ENCODE results near the gene DAP. TPM values are rescaled to one million over a fixed set of nuclear protein-coding genes. Genes with fewer than 3 reads are reported as not detected.

Gene DAP
- total and polyA plus RNA-seq, 10 of the 15 experiments (the other 5 are each of a cell fraction or from before 2014, with no cell fraction given) = 12.9 to 130 (median 49.9) TPM

- TF ChIP-seq IRF5 (IDR thresholded peaks at IDR 0.05; ENCODE audit: borderline replicate concordance) = no peak
- no peak for TF ChIP-seq NFIC (IDR thresholded peaks at IDR 0.05; ENCODE audit: low read depth, low read length)
Measured at GRCh38 chr5:10680876-10681481, 80.1 kb downstream of the DAP start (continued).

GRCh38 chr5:10679336-10679988 lies 81.6 kb downstream of the DAP start:
- intact Hi-C loops (cut with micrococcal nuclease; ENCODE audit: unreplicated experiment) (no loop called here), in situ Hi-C loops (cut with MboI) (no loop called here)
- POLR2A ChIA-PET = no interaction called here
- CTCF ChIA-PET = no interaction called here
- Histone ChIP-seq H3K9ac (ENCODE audit: control insufficient read depth, insufficient read depth, low read length) (no peak overlapping the region), H3K9me3 (replicated peaks; ENCODE audit: control insufficient read depth, insufficient read depth, low read length) (no peaks in the 10 kb centered on the region; the same call in 2 of the 3 replicates), H3K79me2 (ENCODE audit: control insufficient read depth, insufficient read depth, low read length) (peaks cover 3% of the 10 kb centered on the region), H3K36me3 (ENCODE audit: control insufficient read depth in 2 of 2, insufficient read depth in 2 of 2, low read length in 1 of 2) (peaks cover 27 to 33% of the 10 kb centered on the region in 2 experiments; a peak in 3 of 4 replicates), H3K4me3 (no peak overlapping the region), H2AFZ (ENCODE audit: control insufficient read depth, low read depth, low read length) (no peak overlapping the region), H3K4me2 (ENCODE audit: control insufficient read depth, insufficient read depth) (no peak overlapping the region), H4K20me1 (ENCODE audit: control insufficient read depth, insufficient read depth) (no peaks in the 10 kb centered on the region), H3K27ac (ENCODE audit: control insufficient read depth, insufficient read depth) (no peak overlapping the region), H3K27me3 (replicated peaks in 1 of 2; ENCODE audit: control insufficient read depth in 2 of 2, insufficient read depth in 2 of 2, low read length in 1 of 2) (no peaks in the 10 kb centered on the region), H3K4me1 (ENCODE audit: control insufficient read depth, insufficient read depth, low read length) (peaks cover 3% of the 10 kb centered on the region)
- ATAC-seq = no peak
- DNase-seq (ENCODE audit: low read depth, low spot score) = no peak
- SMC1A ChIA-PET (ENCODE audit: uncharacterized antibody, unreplicated experiment) = interaction anchor here (0.7 to 1.7 kb wide), 4 partner anchors 24 to 52 kb away, joined by 3 to 6 read pairs (median 4); no protein-coding TSS in a partner anchor
- no peak for FAIRE-seq
- RAD21 ChIA-PET (ENCODE audit: unreplicated experiment) = interaction anchor here (1.0 kb wide), 1 partner anchor 19 kb away, joined by 3 read pairs; no protein-coding TSS in a partner anchor
- 98% methylated on average over 15 of the region's 15 CpGs for WGBS (ENCODE audit: insufficient coverage, insufficient replicate concordance, low lambda C conversion rate, missing lambda C conversion rate)
- BruUV-seq (replicated peaks) = no TSS peak
- TF ChIP-seq USF1 (IDR thresholded peaks at IDR 0.05; ENCODE audit: borderline replicate concordance, extremely low read length, insufficient read depth, low read depth, low read length) (no peak), ELK1 (IDR thresholded peaks at IDR 0.05; ENCODE audit: low read depth, low read length) (no peak), POLR2AphosphoS2 (IDR thresholded peaks at IDR 0.05; ENCODE audit: low read depth, low read length) (no peak), RB1 (IDR thresholded peaks at IDR 0.05; ENCODE audit: borderline replicate concordance) (no peak), STAT1 (conservative IDR thresholded peaks at IDR 0.05) (no peak), E4F1 (IDR thresholded peaks at IDR 0.05; ENCODE audit: borderline replicate concordance, partially characterized antibody) (no peak), HDAC6 (IDR thresholded peaks at IDR 0.05; ENCODE audit: unreplicated experiment) (no peak), FOXK2 (IDR thresholded peaks at IDR 0.05) (no peak), TCF12 (IDR thresholded peaks at IDR 0.05; ENCODE audit: low read depth, low read length) (no peak), HCFC1 (IDR thresholded peaks at IDR 0.05; ENCODE audit: low read length) (no peak), NR2C1 (IDR thresholded peaks at IDR 0.05) (no peak), ZNF207 (IDR thresholded peaks at IDR 0.05; ENCODE audit: borderline replicate concordance) (no peak), CHD4 (IDR thresholded peaks at IDR 0.05) (no peak), MEF2B (IDR thresholded peaks at IDR 0.05; ENCODE audit: partially characterized antibody, poor library complexity, severe bottlenecking) (no peak), RFX5 (IDR thresholded peaks at IDR 0.05; ENCODE audit: low read depth, low read length) (no peak)

All from GM12878 (cell line).